Stimulated activated CD4-positive, alpha-beta T cell treated with anti-CD3 and anti-CD28 coated beads, Interleukin-1b, Interleukin-23, amount 100 ng/mL, for 48 hours (primary cell): Measurements from ENCODE around the gene SENP7.
"Not testable (repeated sequence)": the region's sequence is repeated elsewhere in the genome, so short reads cannot be mapped to it uniquely, and the experiment has no call there.

Source experiments
- DNase-seq: peaks from one replicate; pipeline ENCODE4 v3.0.0-alpha.2; 2020

SENP7 gene

DNA sequence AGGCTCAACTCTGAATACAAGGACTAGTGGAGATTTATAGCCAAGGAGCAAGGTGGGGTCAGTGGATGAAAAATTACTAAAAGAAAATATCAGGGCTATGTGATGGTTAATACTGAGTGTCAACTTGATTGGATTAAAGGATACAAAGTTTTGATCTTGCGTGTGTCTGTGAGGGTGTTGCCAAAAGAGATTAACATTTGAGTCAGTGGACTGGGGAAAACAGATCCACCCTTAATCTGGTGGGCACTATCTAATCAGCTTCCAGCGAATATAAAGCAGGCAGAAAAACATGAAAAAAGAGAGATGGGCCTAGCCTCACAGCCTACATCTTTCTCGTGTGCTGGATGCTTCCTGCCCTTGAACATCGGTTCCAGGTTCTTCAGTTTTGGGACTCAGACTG is 14.4 kb upstream of the SENP7 start:
- DNase-seq = no peak

DNA sequence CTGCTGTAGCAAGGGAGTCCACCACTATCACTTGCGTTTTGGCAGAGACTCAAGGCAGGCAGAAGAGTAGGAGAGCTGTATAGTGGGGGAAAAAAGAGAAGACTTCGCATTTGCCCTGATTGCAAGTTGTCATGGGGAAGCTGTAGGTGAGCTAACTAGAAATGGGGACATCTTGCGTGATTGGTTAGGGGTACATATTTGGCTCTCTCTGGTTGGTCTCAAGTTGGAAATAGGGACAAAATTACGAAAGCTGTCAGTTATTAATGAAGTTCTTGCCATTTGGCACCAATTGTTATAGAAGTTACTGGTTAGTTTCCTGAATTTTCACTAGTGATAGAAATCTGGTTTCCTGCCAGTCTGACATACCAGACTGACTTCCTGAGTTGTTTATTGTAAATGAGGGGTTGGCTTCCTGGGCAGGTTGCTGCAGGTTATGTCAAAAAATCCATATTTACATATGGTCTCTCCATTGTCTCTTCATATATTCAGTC is 8.2 kb upstream of the SENP7 start:
- no peak for DNase-seq

DNA sequence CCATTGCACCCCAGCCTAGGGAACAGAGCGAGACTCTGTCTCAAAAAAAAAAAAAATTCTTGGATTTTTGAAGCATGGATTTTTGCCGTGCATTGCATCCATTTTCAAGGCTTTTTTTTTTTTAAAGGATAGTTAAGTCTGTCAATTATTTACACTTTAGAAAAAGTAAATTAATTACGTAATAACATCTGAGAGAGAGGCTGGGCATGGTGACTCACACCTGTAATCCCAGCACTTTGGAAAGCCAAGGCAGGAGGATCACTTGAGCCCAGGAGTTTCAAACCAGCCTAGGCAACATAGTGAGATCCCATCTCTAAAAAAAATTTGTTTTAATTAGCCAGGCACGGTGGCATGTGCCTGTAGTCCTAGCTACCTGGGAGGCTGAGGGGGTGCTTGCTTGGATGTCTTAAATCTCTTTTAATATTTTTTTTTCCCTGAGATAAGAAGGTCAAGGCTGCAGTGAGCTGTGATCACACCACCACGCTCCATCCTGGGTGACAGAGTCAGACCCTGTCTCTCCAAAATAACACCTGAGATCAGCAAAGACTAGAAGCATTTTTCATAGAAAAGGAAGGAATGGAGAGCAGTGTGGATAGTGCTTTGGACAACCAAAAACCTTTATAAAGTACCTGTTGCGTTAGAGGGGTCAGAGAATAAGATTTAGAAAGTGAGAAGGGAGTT is 6.8 kb upstream of the SENP7 start:
- no peak for DNase-seq

GRCh38 chr3:101518421-101518871 is 5.4 kb upstream of the SENP7 start:
- DNase-seq = peak; percentile 59

- no peak for DNase-seq
These were observed 491 bp upstream of the SENP7 start for GRCh38 chr3:101513419-101513986.

DNA sequence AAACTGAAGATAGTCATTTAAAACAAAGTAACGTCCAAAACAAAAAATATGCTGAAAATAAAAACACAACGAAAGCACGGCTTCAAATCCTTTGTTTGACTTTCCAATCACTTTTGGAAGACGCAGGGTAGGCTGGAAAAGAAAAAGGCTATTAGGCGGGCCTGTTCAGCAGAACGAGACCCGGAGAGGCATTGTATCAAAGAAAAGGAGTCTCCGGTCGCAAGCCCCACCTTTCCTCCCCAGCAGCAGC is 691 bp downstream of the SENP7 start:
- DNase-seq = no peak

- no peak for DNase-seq
These were observed 3.2 kb downstream of the SENP7 start for GRCh38 chr3:101509811-101510210.

- no peak for DNase-seq
These were observed 3.7 kb downstream of the SENP7 start for GRCh38 chr3:101509281-101509680.

DNA sequence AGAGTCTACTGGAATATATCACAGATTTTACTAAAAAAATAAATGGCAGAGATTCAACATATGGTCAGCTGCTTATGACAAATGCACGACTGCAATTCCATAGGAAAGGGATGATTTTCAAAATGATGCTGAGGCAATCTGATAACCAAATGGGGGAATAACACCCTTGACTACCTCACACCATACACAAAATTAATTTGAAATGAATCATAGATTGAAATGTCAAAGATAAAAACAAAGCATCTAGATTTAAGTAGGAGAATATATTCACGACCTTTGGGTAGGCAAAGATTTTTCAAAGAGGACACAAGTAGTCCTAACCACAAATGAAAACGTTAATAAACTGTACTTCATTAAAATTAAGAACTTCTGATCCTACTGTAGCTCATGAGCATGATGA is 11.2 kb downstream of the SENP7 start:
- DNase-seq = no peak

DNA sequence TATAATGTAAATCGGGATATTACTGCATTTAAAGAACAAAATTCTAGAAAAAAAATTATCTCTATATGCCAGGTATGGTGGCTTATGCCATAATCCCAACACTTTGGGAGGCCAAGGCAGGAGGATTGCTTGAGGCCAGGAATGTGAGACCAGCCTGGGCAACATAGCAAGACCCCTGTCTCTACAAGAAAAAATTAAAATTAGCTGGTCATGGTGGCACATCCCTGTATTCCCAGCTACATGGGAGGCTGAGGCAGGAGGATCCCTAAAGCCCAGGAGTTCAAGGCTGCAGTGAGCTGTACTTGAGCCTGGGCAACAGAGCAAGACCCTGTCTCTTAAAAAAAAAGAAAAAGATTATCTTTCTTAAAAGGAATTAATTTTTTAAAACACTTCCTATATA is 12.8 kb downstream of the SENP7 start:
- no peak for DNase-seq

GRCh38 chr3:101497803-101498202 is 15.2 kb downstream of the SENP7 start:
- DNase-seq = no peak

DNA sequence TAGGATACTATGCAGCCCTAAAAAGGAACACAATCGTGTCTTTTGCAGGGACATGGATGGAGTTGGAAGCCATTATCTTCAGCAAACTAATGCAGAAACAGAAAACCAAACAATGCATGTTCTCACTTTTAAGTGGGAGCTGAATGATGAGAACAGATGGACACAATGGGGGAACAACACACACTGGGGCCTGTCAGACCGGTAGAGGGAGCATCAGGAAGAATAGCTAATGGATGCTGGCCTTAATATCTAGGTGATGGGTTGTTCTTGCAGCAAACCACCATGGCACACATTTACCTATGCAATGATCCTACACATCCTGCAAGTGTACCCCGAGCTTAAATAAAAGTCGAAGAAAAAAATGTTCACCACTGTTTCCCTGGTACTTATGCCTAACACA is 17.5 kb downstream of the SENP7 start:
- DNase-seq = no peak

DNA sequence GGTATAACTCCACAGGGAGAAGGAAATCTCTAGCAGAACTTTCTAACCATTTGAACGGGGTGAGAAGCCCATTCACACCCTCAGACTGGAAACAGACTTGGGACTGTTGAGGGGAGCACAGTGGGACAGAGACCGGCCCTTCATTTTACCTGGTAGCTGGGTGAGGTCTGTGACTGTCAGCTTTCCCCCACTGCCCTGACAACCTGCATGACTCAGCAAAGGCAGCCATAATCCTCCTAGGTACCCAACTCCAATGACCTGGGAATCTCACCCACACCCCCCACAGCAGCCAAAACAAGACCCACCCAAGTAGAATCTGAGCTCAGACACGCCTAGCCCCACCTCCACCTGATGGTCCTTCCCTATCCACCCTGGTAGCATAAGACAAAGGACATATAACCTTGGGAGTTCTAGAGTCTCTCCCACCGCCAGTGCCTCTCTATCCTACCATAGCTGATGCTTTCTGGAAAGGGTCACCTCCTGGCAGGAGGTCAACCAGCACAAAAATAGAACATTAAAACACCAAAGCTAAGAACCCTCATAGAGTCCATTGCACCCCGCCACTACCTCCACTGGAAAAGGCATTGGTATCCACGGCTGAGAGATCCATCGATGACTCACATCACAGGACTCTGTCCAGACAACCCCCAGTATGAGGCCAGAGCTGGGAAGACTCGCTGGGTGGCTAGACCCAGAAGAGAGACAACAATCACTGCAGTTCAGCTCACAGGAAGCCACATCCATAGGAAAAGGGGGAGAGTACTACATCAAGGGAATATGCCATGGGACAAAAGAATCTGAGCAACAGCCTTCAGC is 28.0 kb downstream of the SENP7 start:
- DNase-seq = no peak

DNA sequence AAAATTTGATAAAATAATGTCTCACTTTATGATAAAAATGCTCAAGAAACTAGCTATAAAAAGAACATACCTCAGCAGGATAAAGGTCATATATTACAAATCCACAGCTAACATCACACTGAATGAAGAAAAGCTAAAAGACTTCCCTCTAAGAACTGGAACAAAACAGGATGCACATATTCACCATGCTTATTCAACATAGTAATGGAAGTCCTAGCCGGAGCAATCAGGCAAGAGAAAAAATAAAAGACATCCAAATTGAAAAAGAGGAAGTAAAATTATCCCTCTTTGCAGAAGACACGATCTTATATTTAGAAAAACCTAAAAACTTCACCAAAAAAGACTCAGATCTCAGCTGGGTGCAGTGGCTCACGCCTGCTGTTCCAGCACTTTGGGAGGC is 34.0 kb downstream of the SENP7 start:
- DNase-seq = no peak

DNA sequence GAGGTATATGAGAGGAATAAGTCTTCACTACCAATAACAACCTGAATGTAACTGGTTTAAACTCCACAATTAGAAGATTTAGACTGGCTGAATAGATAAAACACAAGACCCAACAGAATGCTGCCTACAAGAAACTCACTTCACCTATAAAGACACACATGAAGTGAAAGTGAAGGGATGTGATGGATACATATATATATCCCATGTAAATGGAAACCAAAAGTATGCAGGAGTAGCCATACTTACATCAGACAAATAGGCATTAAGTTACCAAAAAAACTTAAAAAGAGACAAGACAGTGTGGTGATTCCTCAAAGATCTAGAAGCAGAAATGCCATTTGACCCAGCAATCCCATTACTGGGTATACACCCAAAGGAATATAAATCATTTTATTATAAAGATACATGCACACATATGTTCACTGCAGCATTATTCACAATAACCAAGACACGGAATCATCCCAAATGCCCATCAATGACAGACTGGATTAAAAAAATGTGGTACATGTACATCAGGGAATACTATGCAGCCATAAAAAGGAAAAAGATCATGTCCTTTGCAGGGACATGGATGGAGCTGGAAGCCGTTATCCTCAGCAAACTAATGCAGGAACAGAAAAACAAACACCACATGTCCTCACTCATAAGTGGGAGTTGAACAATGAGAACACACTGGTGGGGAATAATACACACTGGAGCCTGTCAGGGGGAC is 38.0 kb downstream of the SENP7 start:
- DNase-seq = not testable (repeated sequence)

DNA sequence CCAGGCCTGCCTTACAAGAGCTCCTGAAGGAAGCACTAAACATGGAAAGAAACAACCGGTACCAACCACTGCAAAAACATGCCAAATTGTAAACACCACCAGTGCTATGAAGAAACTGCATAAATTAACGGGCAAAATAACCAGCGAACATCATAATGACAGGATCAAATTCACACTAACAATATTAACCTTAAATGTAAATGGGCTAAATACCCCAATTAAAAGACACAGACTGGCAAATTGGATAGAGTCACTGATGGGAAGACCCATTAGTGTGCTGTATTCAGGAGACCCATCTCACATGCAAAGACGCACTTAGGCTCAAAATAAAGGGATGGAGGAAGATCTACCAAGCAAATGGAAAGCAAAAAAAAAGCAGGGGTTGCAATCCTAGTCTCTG is 44.3 kb downstream of the SENP7 start:
- DNase-seq = not testable (repeated sequence)

DNA sequence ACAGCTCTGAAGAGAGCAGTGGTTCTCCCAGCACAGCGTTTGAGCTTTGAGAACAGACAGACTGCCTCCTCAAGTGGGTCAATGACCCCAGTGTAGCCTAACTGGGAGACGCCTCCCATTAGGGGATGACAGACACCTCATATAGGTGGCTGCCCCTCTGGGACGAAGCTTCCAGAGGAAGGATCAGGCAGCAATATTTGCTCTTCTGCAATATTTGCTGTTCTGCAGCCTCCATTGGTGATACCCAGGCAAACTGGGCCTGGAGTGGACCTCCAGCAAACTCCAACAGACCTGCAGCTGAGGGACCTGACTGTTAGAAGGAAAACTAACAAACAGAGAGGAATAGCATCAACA is 45.7 kb downstream of the SENP7 start:
- DNase-seq = not testable (repeated sequence)

- no peak for DNase-seq
These were observed 46.3 kb downstream of the SENP7 start for GRCh38 chr3:101466465-101467309.

DNA sequence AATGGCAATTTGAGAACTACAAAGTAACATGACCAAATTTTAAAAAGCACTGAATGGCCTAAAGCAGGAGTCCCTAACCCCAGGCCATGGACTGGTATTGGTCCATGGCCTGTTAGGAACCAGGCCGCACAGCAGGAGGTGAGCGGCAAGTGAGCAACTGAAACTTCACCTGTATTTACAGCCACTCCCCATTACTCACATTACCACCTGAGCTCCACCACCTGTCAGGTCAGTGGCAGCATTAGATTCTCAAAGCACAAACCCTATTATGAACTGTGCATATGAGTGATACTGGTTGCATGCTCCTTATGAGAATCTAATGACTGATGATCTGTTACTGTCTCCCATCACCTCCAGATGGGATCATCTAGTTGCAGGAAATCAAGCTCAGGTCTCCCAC is 48.8 kb downstream of the SENP7 start:
- DNase-seq = no peak

DNA sequence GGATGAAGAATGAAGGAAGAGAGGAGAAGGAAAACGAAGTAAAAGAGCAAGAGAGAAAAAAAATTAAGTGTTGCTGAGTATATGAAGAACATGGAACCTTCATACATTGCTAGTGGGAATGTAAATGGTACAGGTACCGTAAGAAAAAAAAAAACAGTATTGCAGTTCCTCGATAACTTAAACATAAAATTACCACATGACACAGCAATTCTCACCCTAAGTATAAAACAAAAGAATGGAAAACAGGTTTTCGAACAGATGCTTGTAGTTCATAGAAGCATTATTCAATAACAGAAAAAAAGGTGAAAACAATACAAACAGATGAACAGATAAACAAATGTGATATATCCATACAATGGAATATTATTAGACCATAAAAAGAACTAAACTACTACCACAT is 51.6 kb downstream of the SENP7 start:
- DNase-seq = no peak

DNA sequence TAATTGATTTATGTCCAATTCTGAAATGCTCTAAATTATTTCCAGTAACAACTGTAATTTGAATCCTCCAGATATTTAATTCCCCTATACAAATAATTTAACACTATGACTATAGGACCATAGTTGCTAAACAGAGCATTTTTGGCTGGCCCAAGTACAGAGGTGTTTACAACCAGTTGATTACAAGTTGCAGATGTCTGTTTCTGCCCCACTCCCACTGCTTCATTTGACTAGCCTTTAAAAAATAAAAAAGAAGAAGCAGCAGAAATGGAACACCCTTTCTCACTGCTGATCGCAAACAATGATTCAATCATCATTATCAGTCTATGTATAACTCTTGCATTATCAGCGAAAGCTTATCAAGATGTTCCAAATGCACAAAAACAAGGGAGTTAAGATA is 54.6 kb downstream of the SENP7 start:
- DNase-seq = no peak

- DNase-seq = no peak
These were observed 58.4 kb downstream of the SENP7 start for GRCh38 chr3:101454629-101455028.

DNA sequence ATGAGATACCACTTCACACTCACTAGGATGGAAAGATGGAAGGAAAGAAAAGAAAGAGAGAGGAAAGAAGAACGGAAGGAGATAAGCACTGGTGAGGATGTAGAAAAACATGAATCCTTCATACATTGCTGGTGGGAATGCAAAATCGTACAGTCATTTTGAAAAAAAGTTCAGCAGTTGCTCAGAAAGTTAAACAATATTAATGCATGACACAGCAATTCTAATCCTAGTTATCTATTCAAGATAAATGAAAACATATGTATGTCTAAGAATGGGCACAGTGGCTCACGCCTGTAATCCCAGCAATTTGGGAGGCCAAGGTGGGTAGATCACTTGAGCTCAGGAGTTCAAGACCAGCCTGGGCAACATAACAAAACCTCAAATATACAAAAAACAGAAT is 59.1 kb downstream of the SENP7 start:
- DNase-seq = no peak
